ENCODE data around the gene PRTN3. TPM values are rescaled to one million over a fixed set of nuclear protein-coding genes. Genes with fewer than 3 reads are reported as not detected.
"Not testable (repeated sequence)": the region's sequence is repeated elsewhere in the genome, so short reads cannot be mapped to it uniquely, and the experiment has no call there.

Gene PRTN3
- total RNA-seq, 1 donor from 2014 or later = not detected

DNA sequence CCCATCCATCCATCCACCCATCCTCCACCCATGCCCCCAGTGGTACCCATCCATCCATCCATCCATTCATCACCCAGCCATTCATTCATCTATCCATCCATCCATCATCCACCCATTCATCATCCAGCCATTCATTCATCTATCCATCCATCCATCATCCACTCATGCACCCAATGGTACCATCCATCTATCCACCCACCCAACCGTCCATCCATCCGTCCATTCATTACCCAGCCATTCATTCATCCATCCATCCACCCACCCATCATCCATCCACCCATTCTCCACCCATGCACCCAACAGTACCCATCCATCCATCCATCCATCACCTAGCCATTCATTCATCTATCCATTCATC lies 24.3 kb upstream of the PRTN3 start:
- no peak for DNase-seq

GRCh38 chr19:820212-820611 lies 20.6 kb upstream of the PRTN3 start:
- not testable (repeated sequence) for DNase-seq

- DNase-seq = no peak
Measured at GRCh38 chr19:821231-821824, 19.5 kb upstream of the PRTN3 start.

DNA sequence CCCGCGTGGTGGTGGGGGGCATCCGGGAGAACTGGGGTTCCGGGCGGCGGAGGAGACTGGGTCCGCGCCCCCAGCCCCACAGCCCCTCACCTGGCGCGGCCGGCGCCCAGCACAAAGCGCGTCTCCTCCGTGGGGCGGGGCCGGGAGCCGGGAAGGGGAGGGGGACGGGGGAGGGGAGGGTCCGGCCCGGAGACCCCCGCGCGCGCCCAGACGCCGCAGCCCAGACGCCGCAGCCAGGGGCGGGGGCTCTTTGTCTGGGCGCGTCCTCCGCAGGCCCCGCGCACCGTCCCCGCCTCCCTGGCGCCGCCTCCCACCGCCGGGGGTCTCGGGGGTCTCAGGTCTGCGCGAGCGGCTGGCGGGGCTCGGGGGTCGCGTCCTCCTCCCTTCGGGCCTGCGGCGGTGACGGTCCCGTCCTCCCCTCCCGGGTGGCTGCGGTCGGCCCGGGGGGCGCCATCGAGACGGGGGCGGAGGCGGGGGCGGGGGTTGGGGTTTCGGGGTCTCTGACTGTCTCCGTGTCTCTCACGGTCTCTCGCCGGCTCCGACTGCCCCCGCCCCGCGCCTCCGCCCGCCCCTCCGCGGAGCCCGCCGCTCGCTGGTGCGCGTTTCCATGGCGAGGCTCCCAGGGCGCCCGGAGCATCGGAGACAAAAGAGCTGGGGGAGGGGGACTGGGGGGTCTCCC lies 18.8 kb upstream of the PRTN3 start, which contains the start of gene PLPPR3:
Gene PLPPR3 (minus strand): TSS at position 131 of the 679 bp plus-strand sequence. CDS start 396 bp downstream, outside the sequence.
- no peak for DNase-seq

DNA sequence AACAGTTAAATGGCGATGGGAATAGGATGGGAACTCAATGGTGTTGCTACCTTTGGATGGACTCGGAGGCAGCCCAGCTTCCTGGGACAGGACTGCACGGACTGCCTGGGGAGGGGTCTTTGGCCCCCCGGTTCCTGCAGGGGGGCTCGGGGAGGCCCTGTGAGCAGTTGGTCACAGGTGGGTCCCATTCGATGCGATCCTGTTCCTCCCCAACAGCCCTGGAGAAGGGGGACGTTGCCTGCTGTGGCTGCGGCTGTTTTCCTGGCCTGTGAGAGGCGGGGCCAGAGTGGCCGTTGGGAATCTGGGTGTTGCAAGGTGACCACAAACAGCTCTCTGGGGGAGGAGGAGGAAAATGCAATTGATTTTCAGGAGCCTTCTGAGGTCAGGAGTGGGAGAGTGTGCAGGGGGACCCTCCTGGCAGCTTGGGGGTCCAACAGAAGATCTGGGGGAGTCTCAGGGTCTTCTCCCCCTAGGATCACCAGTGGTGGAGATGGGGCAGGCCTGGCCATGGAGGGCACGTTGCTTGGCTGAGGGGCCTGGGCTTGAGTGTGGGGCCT lies 17.2 kb upstream of the PRTN3 start:
- no peak for DNase-seq

- no peak for DNase-seq
Measured at GRCh38 chr19:824885-825284, 15.9 kb upstream of the PRTN3 start.

DNA sequence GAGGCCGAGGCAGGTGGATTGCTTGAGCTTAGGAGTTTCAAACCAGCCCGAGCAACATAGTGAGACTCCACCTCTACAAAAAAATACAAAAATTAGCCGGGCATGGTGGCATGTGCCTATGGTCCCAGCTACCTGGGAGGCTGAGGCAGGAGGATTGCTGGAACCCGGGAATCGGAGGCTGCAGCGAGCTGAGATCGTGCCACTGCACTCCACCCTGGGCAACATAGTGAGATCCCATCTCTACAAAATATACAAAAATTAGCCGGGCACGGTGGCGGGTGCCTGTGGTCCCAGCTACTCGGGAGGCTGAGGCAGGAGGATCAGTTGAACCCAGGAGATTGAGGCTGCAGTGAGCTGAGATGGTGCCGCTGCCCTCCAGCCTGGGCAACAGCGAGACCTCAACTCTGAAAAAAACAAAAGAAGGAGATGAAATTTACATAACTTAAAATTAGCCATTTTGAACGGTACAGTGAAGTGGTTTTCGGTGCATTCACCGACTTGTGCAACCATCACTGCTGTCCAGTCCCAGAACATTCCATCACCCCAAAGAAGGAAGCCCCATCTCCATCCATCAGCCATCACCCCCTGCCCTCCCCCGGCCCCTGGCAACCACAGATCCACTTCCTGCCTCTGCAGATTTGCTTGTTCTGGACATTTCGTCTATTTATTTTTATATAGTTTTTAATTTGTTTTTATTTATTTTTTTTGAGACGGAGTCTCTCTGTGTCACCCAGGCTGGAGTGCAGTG lies 14.7 kb upstream of the PRTN3 start:
- no peak for DNase-seq

- DNase-seq = no peak
Measured at GRCh38 chr19:827314-827709, 13.5 kb upstream of the PRTN3 start.

GRCh38 chr19:827710-828321 lies 13.0 kb upstream of the PRTN3 start, which contains the start of gene AZU1:
TSS of gene AZU1 (plus strand) at chr19:827837. CDS start at chr19:827847, 10 bp downstream.
- DNase-seq = no peak

- no peak for DNase-seq
Measured at GRCh38 chr19:829129-829758, 11.6 kb upstream of the PRTN3 start.

- DNase-seq = no peak
Measured at GRCh38 chr19:831407-832369, 9.1 kb upstream of the PRTN3 start.

DNA sequence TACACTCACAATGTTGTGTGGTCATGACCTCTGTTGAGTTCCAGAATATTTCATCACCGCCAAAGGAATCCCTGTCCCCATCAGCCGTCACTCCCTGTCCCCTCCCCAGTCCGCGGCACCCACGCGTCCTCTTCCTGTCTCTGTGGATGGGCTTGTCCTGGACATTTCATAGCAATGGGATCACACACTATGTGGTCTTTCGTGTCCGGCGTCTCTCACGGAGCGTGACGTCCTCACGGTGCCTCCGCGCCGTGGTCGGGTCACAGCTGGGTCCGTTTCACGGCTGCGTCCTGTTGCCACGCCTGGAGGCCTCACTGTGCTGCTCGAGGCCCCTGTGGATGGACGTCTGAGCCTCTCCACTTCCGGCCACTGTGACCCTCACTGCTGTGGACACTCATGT lies 6.6 kb upstream of the PRTN3 start:
- no peak for DNase-seq

- DNase-seq = no peak
Measured at GRCh38 chr19:835210-835810, 5.5 kb upstream of the PRTN3 start.

DNA sequence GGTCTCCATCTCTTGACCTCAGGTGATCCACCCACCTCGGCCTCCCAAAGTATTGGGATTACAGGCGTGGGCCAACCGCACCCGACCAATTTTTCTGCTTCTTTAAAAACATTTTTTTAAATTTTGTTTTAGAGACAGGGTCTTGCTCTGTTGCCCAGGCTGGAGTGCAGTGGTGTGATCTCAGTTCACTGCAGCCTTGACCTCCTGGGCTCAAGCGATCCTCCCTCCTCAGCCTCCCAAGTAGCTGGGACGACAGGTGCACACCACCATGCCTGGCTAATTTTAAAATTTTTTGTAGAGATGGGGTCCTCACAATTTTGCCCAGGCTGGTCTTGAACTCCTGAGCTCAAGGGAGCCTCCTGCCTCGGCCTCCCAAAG lies 2.0 kb downstream of the PRTN3 start:
- not testable (repeated sequence) for DNase-seq

DNA sequence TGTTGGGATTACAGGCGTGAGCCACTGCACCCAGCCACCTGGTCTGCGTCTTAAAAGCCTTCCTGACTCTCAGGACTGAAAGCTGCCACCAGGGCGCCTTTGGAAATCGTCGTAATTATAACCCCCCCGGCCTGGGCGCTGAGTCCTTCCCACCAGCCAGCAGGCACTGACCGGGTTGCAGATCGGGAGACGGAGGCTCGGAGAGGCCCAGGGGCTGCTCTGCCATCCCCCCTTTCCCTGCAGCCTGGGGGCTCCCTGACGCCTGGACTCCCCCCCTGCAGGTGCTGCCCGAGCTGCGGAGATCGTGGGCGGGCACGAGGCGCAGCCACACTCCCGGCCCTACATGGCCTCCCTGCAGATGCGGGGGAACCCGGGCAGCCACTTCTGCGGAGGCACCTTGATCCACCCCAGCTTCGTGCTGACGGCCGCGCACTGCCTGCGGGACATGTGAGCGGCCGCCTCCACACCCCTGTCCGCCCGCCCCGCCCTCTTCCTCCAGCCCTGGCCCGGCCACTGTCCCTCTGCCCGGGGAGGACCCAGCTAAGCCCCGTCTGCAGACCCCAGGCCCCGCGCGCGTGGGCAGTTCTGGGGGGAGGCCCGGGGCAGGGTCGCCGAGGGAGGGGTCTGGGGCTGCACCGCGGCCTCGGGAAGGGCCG lies 2.5 kb downstream of the PRTN3 start:
- DNase-seq = no peak

- no peak for DNase-seq
Measured at GRCh38 chr19:843836-844545, 3.2 kb downstream of the PRTN3 start.

GRCh38 chr19:844546-844971 lies 3.8 kb downstream of the PRTN3 start:
- DNase-seq = no peak

DNA sequence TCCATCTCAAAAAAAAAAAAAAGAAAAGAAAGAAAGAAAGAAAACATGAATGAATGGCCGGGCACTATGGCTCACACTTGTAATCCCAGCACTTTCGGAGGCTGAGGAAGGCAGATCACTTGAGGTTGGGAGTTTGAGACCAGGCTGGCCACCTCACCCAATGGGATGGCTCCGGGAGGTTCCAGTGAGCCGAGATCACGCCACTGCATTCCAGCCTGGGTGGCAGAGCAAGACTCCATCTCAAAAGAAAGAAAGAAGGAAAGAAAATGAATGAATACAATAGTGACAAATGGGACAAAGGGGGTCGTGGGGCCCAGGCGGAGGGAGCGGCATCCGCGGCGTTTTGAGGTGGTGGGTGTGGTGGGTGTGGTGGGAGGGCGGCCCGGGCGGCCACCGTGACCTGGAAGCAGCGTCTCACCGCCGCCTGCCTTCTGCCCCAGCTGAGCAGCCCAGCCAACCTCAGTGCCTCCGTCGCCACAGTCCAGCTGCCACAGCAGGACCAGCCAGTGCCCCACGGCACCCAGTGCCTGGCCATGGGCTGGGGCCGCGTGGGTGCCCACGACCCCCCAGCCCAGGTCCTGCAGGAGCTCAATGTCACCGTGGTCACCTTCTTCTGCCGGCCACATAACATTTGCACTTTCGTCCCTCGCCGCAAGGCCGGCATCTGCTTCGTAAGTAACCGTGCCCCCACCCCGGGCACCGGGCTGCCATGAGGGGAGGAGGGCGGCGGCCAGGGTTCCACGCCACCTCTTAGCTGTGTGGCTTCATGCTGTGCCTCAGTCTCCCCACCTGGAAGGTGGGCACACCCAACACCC lies 5.1 kb downstream of the PRTN3 start:
- no peak for DNase-seq
